Kidney (tissue), 14 donors: ENCODE data around the gene APOBEC3A. TPM values are rescaled to one million over a fixed set of nuclear protein-coding genes. Genes with fewer than 3 reads are reported as not detected.

Experiments used
- DNase-seq, 5 donors: peaks; one replicate each; pipeline ENCODE4 v3.0.0-alpha.2; 2013 to 2020
- FAIRE-seq: peaks from 2 replicates; lab custom pipeline; 2012; peaks lifted over from hg19 to GRCh38; lab: Jason Lieb, UNC
- H3K27ac ChIP-seq, 2 donors: one replicate each; pipeline ENCODE4 v1.7.0; 2013; ENCODE audit warnings: low read depth in 2 of 2, low read length in 2 of 2, inconsistent platforms in 1 of 2
- H3K27me3 ChIP-seq: one replicate; pipeline ENCODE4 v1.7.1; 2013; ENCODE audit warnings: low read length, inconsistent platforms; ENCODE audit not compliant: control insufficient read depth, insufficient read depth
- H3K36me3 ChIP-seq, 3 donors: one replicate each; pipeline versions ENCODE4 v1.7.0 to v1.7.1; 2013; ENCODE audit warnings: low read length in 3 of 3, control low read depth in 1 of 3, inconsistent platforms in 1 of 3; ENCODE audit not compliant: insufficient read depth in 3 of 3, control insufficient read depth in 2 of 3
- H3K4me1 ChIP-seq, 3 donors: one replicate each; pipeline versions ENCODE4 v1.7.0 to v1.7.1; 2013; ENCODE audit warnings: low read length in 3 of 3, inconsistent platforms in 1 of 3, low read depth in 1 of 3; ENCODE audit not compliant: control insufficient read depth in 2 of 3, insufficient read depth in 2 of 3
- H3K4me3 ChIP-seq, 3 donors: one replicate each; pipeline versions ENCODE4 v1.7.0 to v1.8.1; 2013; ENCODE audit warnings: low read length in 3 of 3, control low read depth in 1 of 3, inconsistent platforms in 1 of 3
- H3K9ac ChIP-seq, 3 donors: one replicate each; pipeline versions ENCODE4 v1.7.0 to v1.7.1; 2013; ENCODE audit warnings: low read length in 3 of 3, control low read depth in 1 of 3, inconsistent platforms in 1 of 3
- H3K9me3 ChIP-seq, 3 donors: one replicate each; pipeline versions ENCODE4 v1.7.0 to v1.7.1; 2013; ENCODE audit warnings: low read length in 3 of 3, control low read depth in 1 of 3, inconsistent platforms in 1 of 3; ENCODE audit not compliant: control insufficient read depth in 2 of 3, insufficient read depth in 1 of 3
- CTCF ChIP-seq: IDR thresholded peaks from 3 replicates; pipeline ENCODE4 v1.5.1; 2012; ENCODE audit warnings: mild to moderate bottlenecking, moderate library complexity, borderline replicate concordance; ENCODE audit not compliant: insufficient read depth; ENCODE audit errors: extremely low read depth
- intact Hi-C: fragments of 100-400 bp; cut with DNase I; formaldehyde crosslinking; loops from one replicate; pipeline ENCODE4 v1.11.1; 2022
- polyA plus RNA-seq: library from polyadenylated mRNA; stranded (reverse); fragments of 350-450 nt; fragmentation: Illumina TruSeq; extraction: RNeasy Lipid Tissue Mini Kit (QIAGEN cat#74804); gene quantifications from one replicate; pipeline ENCODE4 v1.2.3, GENCODE V29; 2014; ENCODE audit warnings: low read depth, low replicate concordance; ENCODE audit not compliant: insufficient read depth
- total RNA-seq: library from RNA; stranded (reverse); fragmentation: NEBNext Ultra II Directional; extraction: Animal tissue kit (Norgen Biotek cat#: 25700); gene quantifications from one replicate; pipeline ENCODE4 v1.2.1, GENCODE V29; 2021
- donor health status: control.
- donor health status: control.
- donor health status: control.
- donor health status: control.
- donor health status: control.
- donor health status: DM: yes; HTN: yes; CAD: no.
- donor health status: Normal renal cell carcinoma (clear cell type).

Gene APOBEC3A
- total and polyA plus RNA-seq, 2 donors from 2014 or later = 1.2 TPM; not detected in 1

GRCh38 chr22:38951734-38952133 is 5.7 kb upstream of the APOBEC3A start:
- DNase-seq (no peak), FAIRE-seq (no peak)
- intact Hi-C loops = no loop called here
- H3K27me3 ChIP-seq = no peaks in the 10 kb centered on the region
- H3K27ac ChIP-seq = no peak overlapping the region
- H3K9me3 ChIP-seq = no peaks in the 10 kb centered on the region
- TF ChIP-seq CTCF = no peak
- no peak overlapping the region for H3K9ac ChIP-seq
- no peaks in the 10 kb centered on the region for H3K4me1 ChIP-seq
- no peaks in the 10 kb centered on the region for H3K36me3 ChIP-seq
- H3K4me3 ChIP-seq = no peak overlapping the region

DNA sequence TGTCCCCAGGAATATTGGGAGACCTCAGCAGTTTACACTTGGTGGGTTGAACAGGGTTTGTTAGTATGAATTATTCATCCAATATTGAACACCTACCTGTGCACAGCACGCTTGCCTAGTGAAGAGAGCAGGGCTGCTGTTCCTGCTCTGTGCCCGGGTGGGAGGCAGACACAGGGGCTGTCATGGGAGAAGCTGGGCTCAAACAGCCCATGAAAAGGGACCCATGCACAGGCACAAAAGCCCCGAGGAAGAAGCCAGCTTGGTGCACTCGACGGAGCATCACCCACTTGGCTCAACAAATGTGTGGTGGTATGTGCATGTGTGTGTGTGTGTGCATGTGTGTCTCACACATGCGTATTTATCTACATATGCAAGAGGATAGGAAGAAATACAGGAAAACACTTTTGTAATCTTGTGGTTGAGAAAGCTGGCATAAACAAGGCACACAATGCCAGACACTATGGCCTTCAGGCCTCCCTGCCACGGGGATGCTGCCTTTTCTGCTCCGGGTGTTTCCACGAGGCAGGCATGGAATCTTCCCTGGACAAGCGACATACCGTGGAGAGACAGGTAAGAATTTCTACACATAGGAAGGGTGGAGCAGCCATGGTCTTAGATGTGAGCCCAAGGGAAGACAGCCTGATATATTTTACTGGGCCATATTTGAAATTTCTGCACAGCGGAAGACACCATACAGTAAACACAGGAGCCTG is 5.0 kb upstream of the APOBEC3A start:
- intact Hi-C loops = no loop called here
- no peak for FAIRE-seq

GRCh38 chr22:38953091-38953490 is 4.3 kb upstream of the APOBEC3A start:
- Histone ChIP-seq H3K9ac (no peak overlapping the region), H3K36me3 (no peaks in the 10 kb centered on the region), H3K9me3 (no peaks in the 10 kb centered on the region), H3K4me1 (no peaks in the 10 kb centered on the region), H3K27me3 (no peaks in the 10 kb centered on the region), H3K4me3 (no peak overlapping the region), H3K27ac (no peak overlapping the region)
- intact Hi-C loops = no loop called here
- no peak for FAIRE-seq
- no peak for TF ChIP-seq CTCF
- peak in 1 of 5 donors; percentile 32 for DNase-seq

More for the DNA sequence above, 5.0 kb upstream of the APOBEC3A start:
- no peaks in the 10 kb centered on the region for H3K4me1 ChIP-seq
- H3K27ac ChIP-seq = no peak overlapping the region
- H3K9ac ChIP-seq = no peak overlapping the region
- TF ChIP-seq CTCF = no peak
- H3K9me3 ChIP-seq = no peaks in the 10 kb centered on the region
- no peaks in the 10 kb centered on the region for H3K27me3 ChIP-seq
- DNase-seq = peak in 2 of 5 donors; percentile 16 to 32
- no peaks in the 10 kb centered on the region for H3K36me3 ChIP-seq
- no peak overlapping the region for H3K4me3 ChIP-seq
